HEK293 (cell line): ENCODE measurements around the gene STK35.

Source experiments
- CTCF ChIA-PET: fragments of 350-600 bp; formaldehyde crosslinking; extraction: SDS; loops from one replicate; lab custom pipeline; 2021; ENCODE audit warnings: antibody characterized with exemption; lab: Yijun Ruan, JAX
- POLR2A ChIA-PET: fragments of 300-600 bp; formaldehyde crosslinking; extraction: SDS; loops from one replicate; lab custom pipeline; 2020; ENCODE audit warnings: antibody characterized with exemption, inconsistent platforms; lab: Yijun Ruan, JAX
- H3K27ac ChIP-seq: fragments of 200-500 bp; sonication (Bioruptor generic); 2 replicates; pipeline ENCODE4 v1.5.1; 2014; ENCODE audit warnings: low read depth, low read length, control low read depth, inconsistent platforms; ENCODE audit errors: extremely low read depth
- H3K36me3 ChIP-seq, 2 experiments: fragments of 200-500 bp in 1 of 2; sonication (Bioruptor generic) in 1 of 2; 1 replicate in 1 of 2; 2 replicates in 1 of 2; pipeline ENCODE4 v1.5.1; 2014 to 2017; ENCODE audit warnings: inconsistent platforms in 2 of 2, low read length in 2 of 2; ENCODE audit not compliant: control insufficient read depth in 2 of 2, insufficient read depth in 1 of 2
- H3K4me1 ChIP-seq: fragments of 200-500 bp; sonication (Bioruptor generic); 2 replicates; pipeline ENCODE4 v1.5.1; 2014; ENCODE audit warnings: mild to moderate bottlenecking, low read length, inconsistent platforms; ENCODE audit not compliant: control insufficient read depth, insufficient read depth
- H3K4me3 ChIP-seq: 2 replicates; pipeline ENCODE4 v1.5.1; 2011; ENCODE audit warnings: low read depth, mild to moderate bottlenecking, control low read depth, low read length, moderate library complexity
- H3K9me3 ChIP-seq: fragments of 200-500 bp; sonication (Bioruptor generic); 2 replicates; pipeline ENCODE4 v1.5.1; 2014; ENCODE audit warnings: low read depth, low read length, inconsistent platforms; ENCODE audit not compliant: control insufficient read depth, insufficient read depth
- BCL11A ChIP-seq: fragments of 450-650 bp; formaldehyde crosslinking; IDR thresholded peaks from 2 replicates; pipeline ENCODE4 v1.5.1; 2016; ENCODE audit warnings: low read depth, missing biosample characterization, missing genetic modification characterization
- GLIS1 ChIP-seq: fragments of 450-650 bp; formaldehyde crosslinking; IDR thresholded peaks from 2 replicates; pipeline ENCODE4 v1.5.1; 2016; ENCODE audit warnings: missing biosample characterization, missing genetic modification characterization
- HOXC10 ChIP-seq: sonication (generic); formaldehyde crosslinking; IDR thresholded peaks from 2 replicates; pipeline ENCODE4 v1.8.1; 2023; ENCODE audit warnings: mild to moderate bottlenecking, missing genetic modification reagents
- KLF17 ChIP-seq: fragments of 450-650 bp; formaldehyde crosslinking; IDR thresholded peaks from 2 replicates; pipeline ENCODE4 v1.5.1; 2016; ENCODE audit warnings: missing biosample characterization, missing genetic modification characterization
- PRDM1 ChIP-seq: fragments of 450-650 bp; formaldehyde crosslinking; IDR thresholded peaks from 2 replicates; pipeline ENCODE4; 2016; ENCODE audit warnings: missing biosample characterization, missing genetic modification characterization
- REPIN1 ChIP-seq: fragments of 450-650 bp; formaldehyde crosslinking; IDR thresholded peaks from 2 replicates; pipeline ENCODE4 v1.5.1; 2017; ENCODE audit warnings: missing biosample characterization, missing genetic modification characterization, low read depth
- YY1 ChIP-seq: fragments of 450-650 bp; formaldehyde crosslinking; IDR thresholded peaks from 2 replicates; pipeline ENCODE4 v1.5.1; 2018; ENCODE audit warnings: missing biosample characterization, missing genetic modification characterization
- ZBTB11 ChIP-seq: fragments of 450-650 bp; formaldehyde crosslinking; conservative IDR thresholded peaks from 2 replicates; pipeline ENCODE4 v1.5.1; 2016; ENCODE audit warnings: low read depth, missing biosample characterization, missing genetic modification characterization
- ZBTB21 ChIP-seq: fragments of 450-650 bp; formaldehyde crosslinking; IDR thresholded peaks from 2 replicates; pipeline ENCODE4 v1.5.1; 2017; ENCODE audit warnings: missing biosample characterization, missing genetic modification characterization
- ZBTB44 ChIP-seq: fragments of 450-650 bp; IDR thresholded peaks from 2 replicates; pipeline ENCODE4 v1.5.1; 2018; ENCODE audit warnings: missing biosample characterization, mild to moderate bottlenecking, missing genetic modification characterization
- ZFP3 ChIP-seq: fragments of 450-650 bp; formaldehyde crosslinking; IDR thresholded peaks from 2 replicates; pipeline ENCODE4 v1.5.1; 2016; ENCODE audit warnings: low read depth, missing biosample characterization, missing genetic modification characterization
- ZNF175 ChIP-seq: fragments of 450-650 bp; formaldehyde crosslinking; IDR thresholded peaks from 2 replicates; pipeline ENCODE4 v1.5.1; 2016; ENCODE audit warnings: missing biosample characterization, missing genetic modification characterization
- ZNF221 ChIP-seq: fragments of 450-650 bp; formaldehyde crosslinking; IDR thresholded peaks from 2 replicates; pipeline ENCODE4 v1.5.1; 2017; ENCODE audit warnings: missing biosample characterization, missing genetic modification characterization, borderline replicate concordance
- ZNF239 ChIP-seq: fragments of 450-650 bp; formaldehyde crosslinking; IDR thresholded peaks from 2 replicates; pipeline ENCODE4 v1.5.1; 2016; ENCODE audit warnings: missing biosample characterization, missing genetic modification characterization
- ZNF335 ChIP-seq: fragments of 450-650 bp; formaldehyde crosslinking; conservative IDR thresholded peaks from 2 replicates; pipeline ENCODE4 v1.5.1; 2016; ENCODE audit warnings: missing biosample characterization, missing genetic modification characterization
- ZNF404 ChIP-seq: fragments of 450-650 bp; formaldehyde crosslinking; IDR thresholded peaks from 2 replicates; pipeline ENCODE4 v1.5.1; 2017; ENCODE audit warnings: missing biosample characterization, missing genetic modification characterization
- ZNF433 ChIP-seq: fragments of 450-650 bp; formaldehyde crosslinking; IDR thresholded peaks from 2 replicates; pipeline ENCODE4 v1.5.1; 2016; ENCODE audit warnings: missing biosample characterization, missing genetic modification characterization, low read depth
- ZNF48 ChIP-seq: fragments of 450-650 bp; formaldehyde crosslinking; IDR thresholded peaks from 2 replicates; pipeline ENCODE4 v1.5.1; 2016; ENCODE audit warnings: missing biosample characterization, missing genetic modification characterization
- ZNF560 ChIP-seq: fragments of 450-650 bp; formaldehyde crosslinking; IDR thresholded peaks from 2 replicates; pipeline ENCODE4 v1.5.1; 2017; ENCODE audit warnings: missing biosample characterization, missing genetic modification characterization, borderline replicate concordance
- ZNF837 ChIP-seq: fragments of 450-650 bp; formaldehyde crosslinking; IDR thresholded peaks from 2 replicates; pipeline ENCODE4 v1.5.1; 2016; ENCODE audit warnings: missing biosample characterization, missing genetic modification characterization
- ZSCAN5A ChIP-seq: fragments of 450-650 bp; formaldehyde crosslinking; IDR thresholded peaks from 2 replicates; pipeline ENCODE4 v1.5.1; 2016; ENCODE audit warnings: missing biosample characterization, missing genetic modification characterization

STK35 gene

GRCh38 chr20:2104236-2104635 is 2.6 kb downstream of the STK35 start:
- Histone ChIP-seq H3K9me3 (no peaks in the 10 kb centered on the region), H3K4me1 (peaks cover 19% of the 10 kb centered on the region), H3K36me3 (peaks cover 13 to 54% of the 10 kb centered on the region in 2 experiments), H3K27ac (no peak overlapping the region), H3K4me3 (peak overlapping the region; percentile 85)
- ChIA-PET POLR2A (interaction anchor here (1.0 kb wide), 1 partner anchor 548 kb away, joined by 4 read pairs; the partner anchor contains the start of gene NOP56), CTCF (interaction anchor here (0.7 to 2.3 kb wide), 6 partner anchors 11 to 1742 kb away, joined by 4 to 9 read pairs (median 6); no protein-coding TSS in a partner anchor)
- TF ChIP-seq ZNF837 (tag by site-specific recombination) (no peak), PRDM1 (tag by site-specific recombination) (peak; percentile 76)

- no peaks in the 10 kb centered on the region for H3K9me3 ChIP-seq
- peaks cover 26% of the 10 kb centered on the region for H3K4me1 ChIP-seq
- peaks cover 13 to 82% of the 10 kb centered on the region in 2 experiments for H3K36me3 ChIP-seq
- H3K4me3 ChIP-seq: no peak overlapping the region
- POLR2A ChIA-PET: interaction anchor here (1.4 kb wide), 1 partner anchor 46 kb away, joined by 3 read pairs; no protein-coding TSS in a partner anchor
- H3K27ac ChIP-seq: no peak overlapping the region
- CTCF ChIA-PET: interaction anchor here (0.6 to 2.7 kb wide), 3 partner anchors 15 to 64 kb away, joined by 3 to 16 read pairs (median 3); no protein-coding TSS in a partner anchor
- TF ChIP-seq ZNF335 (no peak), ZNF48 (no peak), ZBTB44 (tag by site-specific recombination) (no peak), ZNF221 (tag by site-specific recombination) (no peak), ZNF433 (no peak), ZNF175 (tag by site-specific recombination) (no peak), BCL11A (no peak), ZFP3 (tag by site-specific recombination) (no peak), YY1 (no peak), ZBTB21 (tag by site-specific recombination) (no peak), HOXC10 (CRISPR knock-in tag) (no peak), ZNF560 (tag by site-specific recombination) (no peak), GLIS1 (tag by site-specific recombination) (no peak), ZNF404 (no peak), ZSCAN5A (no peak), REPIN1 (tag by site-specific recombination) (no peak), ZBTB11 (tag by site-specific recombination) (no peak), KLF17 (no peak), ZNF239 (tag by site-specific recombination) (no peak)
Measured at GRCh38 chr20:2108498-2108897, 6.9 kb downstream of the STK35 start.
